Spinal cord (tissue), 10 donors: ENCODE results near the gene HOXA4. TPM values are rescaled to one million over a fixed set of nuclear protein-coding genes. Genes with fewer than 3 reads are reported as not detected.

Experiments used
- DNase-seq, 6 donors: peaks; one replicate each; pipeline versions ENCODE4 v3.0.0 to v3.0.0-alpha.2; 2013 to 2015; ENCODE audit warnings: low spot score in 6 of 6, low read depth in 4 of 6
- H3K27ac ChIP-seq: one replicate; pipeline ENCODE4 v1.5.1; 2013; ENCODE audit warnings: low read depth, low read length, control low read depth
- H3K27me3 ChIP-seq: one replicate; pipeline ENCODE4 v1.6.1; 2013; ENCODE audit warnings: low read length; ENCODE audit not compliant: control insufficient read depth, insufficient read depth
- H3K36me3 ChIP-seq: one replicate; pipeline ENCODE4 v1.6.1; 2013; ENCODE audit warnings: low read length; ENCODE audit not compliant: control insufficient read depth, insufficient read depth
- H3K4me1 ChIP-seq: one replicate; pipeline ENCODE4 v1.6.1; 2013; ENCODE audit warnings: low read length; ENCODE audit not compliant: control insufficient read depth, insufficient read depth
- H3K4me3 ChIP-seq: one replicate; pipeline ENCODE4 v1.5.1; 2013; ENCODE audit warnings: low read depth, low read length, control low read depth
- H3K9me3 ChIP-seq: one replicate; pipeline ENCODE4 v1.6.1; 2013; ENCODE audit warnings: low read length; ENCODE audit not compliant: control insufficient read depth, insufficient read depth
- WGBS: methylation state at CpG from one replicate; pipeline ENCODE4 v1.1.5; 2013; ENCODE audit warnings: missing lambda C conversion rate; ENCODE audit not compliant: insufficient coverage; 5-methylcytosine and 5-hydroxymethylcytosine counted together
- polyA plus RNA-seq, 2 donors: library from polyadenylated mRNA; unstranded; fragments of 120-200 nt; gene quantifications; one replicate each; pipeline ENCODE4 v1.2.1, GENCODE V29; 2013; ENCODE audit not compliant: insufficient read length in 2 of 2
- total RNA-seq, 2 donors: library from RNA; depleted of rRNA in 1 of 2; stranded (reverse); fragments of 120-200 nt in 1 of 2; fragments of >200 nt in 1 of 2; gene quantifications; one replicate each; pipeline versions ENCODE4 v1.2.3 to v1.2.4, GENCODE V29; 2013 to 2014
- donor health status: healthy.

The HOXA4 gene
- total and polyA plus RNA-seq, 4 donors = 1.4 to 56.1 (median 25.7) TPM

- WGBS = 11% methylated on average over 3 of the region's 11 CpGs
- Histone ChIP-seq H3K27ac (peak overlapping the region; percentile 99), H3K36me3 (peaks cover 17% of the 10 kb centered on the region), H3K9me3 (no peaks in the 10 kb centered on the region), H3K4me1 (peaks cover 72% of the 10 kb centered on the region), H3K27me3 (peaks cover 79% of the 10 kb centered on the region), H3K4me3 (peak overlapping the region; percentile 63)
- DNase-seq = peak in 1 of 6 donors; percentile 75
Measured at GRCh38 chr7:27170426-27171324, 40.1 kb upstream of the HOXA4 start.

DNA sequence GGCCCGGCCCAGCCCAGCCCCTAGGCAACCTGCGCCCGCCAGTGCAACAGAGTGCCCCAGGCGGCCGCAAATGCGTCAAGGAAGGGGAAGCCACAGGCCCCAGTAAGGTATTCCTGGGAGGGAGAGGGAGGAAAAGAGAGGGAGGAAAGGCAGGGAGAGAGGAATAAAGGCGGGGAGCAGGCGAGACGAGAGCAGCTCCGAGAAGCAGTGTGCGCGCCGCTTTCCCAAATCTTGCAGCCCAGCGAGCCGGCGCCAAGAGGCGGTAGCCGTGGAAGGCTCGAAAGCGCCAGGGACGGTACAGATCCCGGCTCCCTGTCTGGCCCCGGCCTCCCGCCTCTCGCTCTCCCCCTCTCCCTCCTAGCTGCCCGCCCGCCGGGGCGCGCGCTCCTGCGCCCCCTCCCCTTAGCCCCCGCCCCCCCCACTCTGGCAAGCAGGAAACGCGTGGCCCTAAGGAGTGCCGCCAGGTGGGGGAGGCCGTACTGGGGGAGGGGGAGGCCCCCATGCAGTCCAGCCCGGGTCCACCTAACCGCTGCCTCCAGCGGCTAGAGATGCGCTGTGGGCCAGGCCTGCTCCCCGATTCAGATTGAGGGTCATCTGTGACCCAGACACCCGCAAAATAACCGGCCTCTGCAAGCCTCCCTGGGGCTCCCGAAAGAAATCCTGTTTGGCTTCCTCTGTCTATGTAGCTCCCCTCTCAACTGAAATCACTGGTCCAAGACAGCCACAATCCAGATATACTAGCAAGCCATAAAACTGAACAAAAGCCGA, 39.3 kb upstream of the HOXA4 start:
- Histone ChIP-seq H3K36me3 (peaks cover 21% of the 10 kb centered on the region), H3K27me3 (peaks cover 79% of the 10 kb centered on the region), H3K4me3 (peak overlapping the region; percentile 63), H3K4me1 (peaks cover 72% of the 10 kb centered on the region), H3K9me3 (no peaks in the 10 kb centered on the region), H3K27ac (peak overlapping the region; percentile 99)
- WGBS = 2% methylated on average over 33 of the region's 46 CpGs
- no peak for DNase-seq

GRCh38 chr7:27168265-27168947, 37.8 kb upstream of the HOXA4 start:
- peak in 2 of 6 donors; percentile 69 to 71 for DNase-seq
- Histone ChIP-seq H3K36me3 (peaks cover 35% of the 10 kb centered on the region), H3K27me3 (peaks cover 78% of the 10 kb centered on the region), H3K27ac (peak overlapping the region; percentile 99), H3K9me3 (no peaks in the 10 kb centered on the region), H3K4me3 (peak overlapping the region; percentile 63), H3K4me1 (peaks cover 74% of the 10 kb centered on the region)
- WGBS = 29% methylated on average over 20 of the region's 25 CpGs

- peaks cover 36% of the 10 kb centered on the region for H3K36me3 ChIP-seq
- peaks cover 77% of the 10 kb centered on the region for H3K27me3 ChIP-seq
- WGBS = 34% methylated on average over 4 of the region's 4 CpGs
- no peaks in the 10 kb centered on the region for H3K9me3 ChIP-seq
- H3K4me3 ChIP-seq = peak overlapping the region; percentile 63
- H3K4me1 ChIP-seq = peaks cover 70% of the 10 kb centered on the region
- DNase-seq = no peak
- H3K27ac ChIP-seq = peak overlapping the region; percentile 99
Measured at GRCh38 chr7:27167916-27168264, 37.3 kb upstream of the HOXA4 start.

GRCh38 chr7:27166531-27167505, 36.3 kb upstream of the HOXA4 start:
- 22% methylated on average over 41 of the region's 50 CpGs for WGBS
- peaks cover 66% of the 10 kb centered on the region for H3K27me3 ChIP-seq
- no peak for DNase-seq
- H3K27ac ChIP-seq = peak overlapping the region; percentile 99
- H3K4me3 ChIP-seq = peak overlapping the region; percentile 63
- H3K36me3 ChIP-seq = peaks cover 34% of the 10 kb centered on the region
- H3K4me1 ChIP-seq = peaks cover 64% of the 10 kb centered on the region
- H3K9me3 ChIP-seq = no peaks in the 10 kb centered on the region

- DNase-seq = peak in 1 of 6 donors; percentile 66
- no peaks in the 10 kb centered on the region for H3K9me3 ChIP-seq
- H3K27ac ChIP-seq = peak overlapping the region; percentile 99
- H3K4me1 ChIP-seq = peaks cover 63% of the 10 kb centered on the region
- peak overlapping the region; percentile 63 for H3K4me3 ChIP-seq
- peaks cover 59% of the 10 kb centered on the region for H3K27me3 ChIP-seq
- H3K36me3 ChIP-seq = peaks cover 30% of the 10 kb centered on the region
- WGBS = 6% methylated on average over 44 of the region's 46 CpGs
Measured at GRCh38 chr7:27165996-27166530, 35.5 kb upstream of the HOXA4 start.

GRCh38 chr7:27165089-27165995, 34.8 kb upstream of the HOXA4 start, which contains the start of gene HOXA9:
TSS of gene HOXA9 (minus strand) at chr7:27165537. CDS start at chr7:27165457, 80 bp downstream.
- H3K27ac ChIP-seq = peak within 1 kb of the TSS; percentile 99
- H3K9me3 ChIP-seq = no peaks in the 10 kb centered on the region
- H3K27me3 ChIP-seq = peaks cover 54% of the 10 kb centered on the region
- DNase-seq = peak in 2 of 6 donors; percentile 81 to 84
- peaks cover 70% of the 10 kb centered on the region for H3K4me1 ChIP-seq
- 2% methylated on average over 66 of the region's 82 CpGs for WGBS
- H3K4me3 ChIP-seq = peak within 1 kb of the TSS; percentile 63
- H3K36me3 ChIP-seq = peaks cover 30% of the 10 kb centered on the region
